NT2/D1 (cell line): Measurements from ENCODE around the gene ADAM23.

ENCODE experiments used
- YY1 ChIP-seq: IDR thresholded peaks from 2 replicates; pipeline ENCODE4 v1.6.1; 2011; ENCODE audit not compliant: insufficient read length, insufficient read depth
- ZNF274 ChIP-seq: IDR thresholded peaks from 2 replicates; pipeline ENCODE4 v1.6.1; 2011; ENCODE audit warnings: mild to moderate bottlenecking, low read depth, low read length

GRCh38 chr2:206480161-206480560 is 36.8 kb downstream of the ADAM23 start:
- TF ChIP-seq YY1 (no peak), ZNF274 (no peak)
